Measurements from ENCODE around the gene PARD3. TPM values are rescaled to one million over a fixed set of nuclear protein-coding genes. Genes with fewer than 3 reads are reported as not detected.

Gene PARD3
- total RNA-seq, 1 donor from 2014 or later, result 0.11 TPM

DNA sequence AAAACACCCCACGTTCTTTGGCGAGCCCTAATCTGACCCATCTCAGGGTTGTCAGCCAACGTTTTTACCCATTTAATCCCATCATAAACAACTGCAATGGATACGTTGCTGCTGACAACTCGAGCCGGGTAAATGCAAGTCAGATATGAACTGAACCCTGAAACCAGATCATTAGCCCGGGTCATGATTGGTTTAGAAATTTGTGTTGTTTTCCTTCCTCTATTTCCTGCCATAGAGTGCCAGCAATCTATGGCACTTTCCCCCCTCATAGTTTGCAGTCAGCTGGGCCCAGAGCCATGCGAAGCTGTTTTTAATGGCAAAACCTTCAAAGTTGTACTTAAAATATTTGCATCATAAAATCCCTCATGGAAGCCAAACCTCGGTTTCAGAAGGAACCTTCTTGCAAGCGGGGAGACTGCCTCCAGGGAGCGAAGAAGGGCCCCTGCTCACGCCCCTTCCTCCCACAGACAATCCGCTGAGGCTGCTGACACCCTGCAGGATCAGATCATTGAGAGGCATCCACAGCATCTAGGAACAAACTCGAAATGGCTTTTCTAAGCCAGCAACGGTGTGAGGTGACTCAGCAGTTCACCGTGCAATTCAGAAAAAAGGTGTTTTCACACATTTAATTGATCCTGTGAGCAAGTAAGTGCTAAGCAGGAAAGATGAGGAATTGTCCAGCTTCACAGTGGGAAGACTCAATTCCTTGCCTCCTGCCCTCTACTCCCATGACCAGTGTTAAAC, 710.1 kb downstream of the PARD3 start:
- ChIA-PET CTCF (no interaction called here), POLR2A (no interaction called here)
- Mint-ChIP-seq H3K27ac (no peak overlapping the region), H3K4me1 (no peaks in the 10 kb centered on the region), H3K27me3 (no peaks in the 10 kb centered on the region), H3K36me3 (ENCODE audit: low read depth) (no peaks in the 10 kb centered on the region), H3K4me3 (no peak overlapping the region), H3K9me3 (peaks cover 5% of the 10 kb centered on the region)
- TF ChIP-seq, protein P1, sequence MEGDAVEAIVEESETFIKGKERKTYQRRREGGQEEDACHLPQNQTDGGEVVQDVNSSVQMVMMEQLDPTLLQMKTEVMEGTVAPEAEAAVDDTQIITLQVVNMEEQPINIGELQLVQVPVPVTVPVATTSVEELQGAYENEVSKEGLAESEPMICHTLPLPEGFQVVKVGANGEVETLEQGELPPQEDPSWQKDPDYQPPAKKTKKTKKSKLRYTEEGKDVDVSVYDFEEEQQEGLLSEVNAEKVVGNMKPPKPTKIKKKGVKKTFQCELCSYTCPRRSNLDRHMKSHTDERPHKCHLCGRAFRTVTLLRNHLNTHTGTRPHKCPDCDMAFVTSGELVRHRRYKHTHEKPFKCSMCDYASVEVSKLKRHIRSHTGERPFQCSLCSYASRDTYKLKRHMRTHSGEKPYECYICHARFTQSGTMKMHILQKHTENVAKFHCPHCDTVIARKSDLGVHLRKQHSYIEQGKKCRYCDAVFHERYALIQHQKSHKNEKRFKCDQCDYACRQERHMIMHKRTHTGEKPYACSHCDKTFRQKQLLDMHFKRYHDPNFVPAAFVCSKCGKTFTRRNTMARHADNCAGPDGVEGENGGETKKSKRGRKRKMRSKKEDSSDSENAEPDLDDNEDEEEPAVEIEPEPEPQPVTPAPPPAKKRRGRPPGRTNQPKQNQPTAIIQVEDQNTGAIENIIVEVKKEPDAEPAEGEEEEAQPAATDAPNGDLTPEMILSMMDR (IDR thresholded peaks at IDR 0.05), result no peak
- ATAC-seq (ENCODE audit: low read depth), result no peak
- intact Hi-C loops (cut with micrococcal nuclease), result no loop called here
- DNase-seq, result no peak

DNA sequence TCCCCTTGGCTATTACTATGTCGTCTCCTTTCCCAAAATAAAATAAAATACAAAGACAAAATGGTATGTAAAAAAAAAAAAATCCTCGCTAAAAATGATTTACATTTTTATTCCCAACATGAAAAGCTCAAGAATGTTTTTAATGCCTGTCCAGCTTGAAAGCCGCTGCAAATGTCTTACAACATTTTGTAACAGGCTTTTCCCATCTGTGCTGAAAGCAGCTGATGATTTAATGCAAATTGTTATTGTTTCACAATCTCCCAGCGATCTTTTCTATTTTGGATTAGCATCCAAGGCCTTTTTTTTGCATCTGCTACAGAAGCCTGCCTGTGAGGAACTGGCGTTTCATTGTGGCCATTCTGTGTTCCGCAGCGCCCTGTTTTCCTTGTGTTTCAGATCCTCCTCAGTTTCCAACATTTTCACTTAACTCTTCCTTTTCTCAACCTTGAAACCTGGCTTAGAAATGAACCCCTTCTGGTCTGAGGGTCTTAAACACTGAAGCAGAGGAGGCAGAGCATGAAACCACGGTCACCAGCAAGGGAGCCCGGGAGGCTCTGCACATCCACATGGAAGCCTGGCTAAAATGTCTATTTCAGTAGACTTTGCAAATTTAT, 712.1 kb downstream of the PARD3 start:
- CTCF ChIA-PET, result no interaction called here

DNA sequence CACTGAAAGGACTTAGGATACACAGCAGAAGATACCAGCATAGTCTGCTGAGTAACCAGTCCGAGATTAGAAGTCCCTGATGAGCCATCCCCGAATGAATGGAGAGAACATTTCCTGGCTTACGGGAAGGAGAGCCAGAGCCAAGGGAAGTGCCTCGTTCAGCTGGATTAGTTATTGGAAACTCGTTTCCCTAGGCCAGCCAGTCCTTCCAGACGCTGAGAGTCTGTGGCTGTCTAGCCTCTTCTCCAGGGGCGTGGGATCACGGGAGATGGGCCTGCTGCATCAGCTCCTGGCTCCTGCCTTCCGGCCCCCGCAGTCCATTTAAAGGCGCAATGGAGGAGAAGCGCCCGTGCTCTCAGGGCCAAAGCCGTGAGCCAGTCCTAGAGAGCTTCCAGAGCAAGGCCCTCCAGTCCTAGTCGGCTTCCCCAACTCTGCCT, 712.8 kb downstream of the PARD3 start:
- H3K4me3 Mint-ChIP-seq, result no peak overlapping the region
- no peaks in the 10 kb centered on the region for H3K36me3 Mint-ChIP-seq (ENCODE audit: low read depth)
- H3K4me1 Mint-ChIP-seq, result no peaks in the 10 kb centered on the region
- ATAC-seq (ENCODE audit: low read depth) (no peak), DNase-seq (no peak)
- no peaks in the 10 kb centered on the region for H3K27me3 Mint-ChIP-seq
- H3K9me3 Mint-ChIP-seq, result peaks cover 3% of the 10 kb centered on the region
- intact Hi-C loops (cut with micrococcal nuclease), result no loop called here
- ChIA-PET POLR2A (no interaction called here), CTCF (no interaction called here)
- TF ChIP-seq, protein P1 (IDR thresholded peaks at IDR 0.05), result no peak
- no peak overlapping the region for H3K27ac Mint-ChIP-seq

More for the DNA sequence above, 712.1 kb downstream of the PARD3 start:
- no peak overlapping the region for H3K4me3 Mint-ChIP-seq
- POLR2A ChIA-PET, result no interaction called here
- no peaks in the 10 kb centered on the region for H3K4me1 Mint-ChIP-seq
- ATAC-seq (ENCODE audit: low read depth) (no peak), DNase-seq (no peak)
- H3K36me3 Mint-ChIP-seq (ENCODE audit: low read depth), result no peaks in the 10 kb centered on the region
- intact Hi-C loops (cut with micrococcal nuclease), result no loop called here
- H3K27ac Mint-ChIP-seq, result no peak overlapping the region
- TF ChIP-seq, protein P1 (IDR thresholded peaks at IDR 0.05), result no peak
- no peaks in the 10 kb centered on the region for H3K27me3 Mint-ChIP-seq
- peaks cover 5% of the 10 kb centered on the region for H3K9me3 Mint-ChIP-seq

DNA sequence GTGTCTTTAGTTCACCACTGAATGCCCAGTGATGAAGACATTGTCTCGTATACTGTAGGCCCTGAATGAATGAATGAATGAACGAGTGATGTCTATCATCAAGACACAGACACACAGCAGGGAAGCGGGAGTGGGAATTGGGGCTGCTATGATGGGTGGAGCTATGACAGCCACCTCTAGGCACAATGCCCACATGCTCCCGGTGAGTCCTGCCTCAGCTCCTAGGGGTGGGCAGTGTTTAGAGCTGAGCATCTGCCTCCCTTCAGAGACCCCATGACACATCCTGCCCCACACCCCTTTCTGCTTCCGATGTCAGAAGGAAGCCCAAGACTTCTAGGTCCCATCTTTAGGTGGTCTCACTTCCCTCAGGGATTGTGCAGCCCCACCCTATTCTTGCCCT, 714.1 kb downstream of the PARD3 start:
- ChIA-PET CTCF (no interaction called here), POLR2A (no interaction called here)
- intact Hi-C loops (cut with micrococcal nuclease), result no loop called here
- H3K4me3 Mint-ChIP-seq, result no peak overlapping the region
- ATAC-seq (ENCODE audit: low read depth) (no peak), DNase-seq (no peak)
- no peaks in the 10 kb centered on the region for H3K27me3 Mint-ChIP-seq
- peaks cover 3% of the 10 kb centered on the region for H3K9me3 Mint-ChIP-seq
- no peaks in the 10 kb centered on the region for H3K36me3 Mint-ChIP-seq (ENCODE audit: low read depth)
- no peaks in the 10 kb centered on the region for H3K4me1 Mint-ChIP-seq
- H3K27ac Mint-ChIP-seq, result no peak overlapping the region
- TF ChIP-seq, protein P1 (IDR thresholded peaks at IDR 0.05), result no peak

DNA sequence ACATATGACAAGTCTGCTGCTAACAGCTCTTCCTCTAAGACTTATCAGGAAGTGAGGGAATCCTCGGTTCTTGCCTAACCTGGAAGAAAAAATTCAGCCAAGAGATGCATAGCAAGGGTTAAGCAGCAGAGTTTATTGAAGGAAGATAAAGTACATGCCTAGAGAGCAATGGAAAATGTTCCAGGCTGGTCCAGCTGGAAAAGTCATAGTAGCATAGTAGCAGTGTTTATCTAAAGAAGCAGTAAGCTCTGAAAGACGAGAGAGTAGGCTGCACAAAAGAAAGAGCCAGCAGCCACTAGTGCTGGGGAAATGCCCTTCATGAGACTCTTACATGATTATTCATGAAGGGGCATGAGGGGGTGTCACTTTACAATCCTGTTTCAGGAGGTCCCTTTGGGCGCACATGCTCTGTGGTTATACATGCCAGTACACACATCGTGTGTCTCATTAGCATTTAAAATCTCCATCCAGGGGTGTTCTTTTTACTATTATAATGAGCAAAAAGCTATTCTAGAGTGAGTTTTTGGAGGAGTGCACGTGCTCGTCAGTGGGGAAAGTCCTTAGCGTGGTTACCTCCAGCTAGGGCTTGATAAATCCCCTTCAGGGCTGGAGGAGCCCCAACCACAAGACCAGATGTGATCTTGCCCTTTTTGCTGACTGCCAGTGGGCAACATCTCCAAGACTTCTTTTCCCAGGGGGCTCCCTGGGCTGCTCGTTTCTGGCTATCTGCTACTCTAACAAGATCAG, 716.1 kb downstream of the PARD3 start:
- Mint-ChIP-seq H3K4me1 (no peaks in the 10 kb centered on the region), H3K27me3 (no peaks in the 10 kb centered on the region), H3K27ac (no peak overlapping the region), H3K9me3 (peaks cover 16% of the 10 kb centered on the region), H3K4me3 (no peak overlapping the region), H3K36me3 (ENCODE audit: low read depth) (no peaks in the 10 kb centered on the region)
- DNase-seq, result no peak
- intact Hi-C loops (cut with micrococcal nuclease), result no loop called here
- ChIA-PET CTCF (no interaction called here), POLR2A (no interaction called here)
- TF ChIP-seq, protein P1 (IDR thresholded peaks at IDR 0.05), result no peak
- no peak for ATAC-seq (ENCODE audit: low read depth)

Data from activated B cell treated with CpG ODN at 0.5 μM for 24 hours (primary cell).